PFSK-1 (cell line): ENCODE results near the gene ARHGEF33.

Experiments used
- POLR2AphosphoS5 ChIP-seq: IDR thresholded peaks from 2 replicates; pipeline ENCODE4 v1.6.1; 2012; ENCODE audit warnings: low read depth, mild to moderate bottlenecking, control low read depth, low read length, moderate library complexity
- TAF1 ChIP-seq: IDR thresholded peaks from 2 replicates; pipeline ENCODE4 v1.6.1; 2012; ENCODE audit warnings: low read length, control low read depth, borderline replicate concordance; ENCODE audit not compliant: insufficient read depth

DNA sequence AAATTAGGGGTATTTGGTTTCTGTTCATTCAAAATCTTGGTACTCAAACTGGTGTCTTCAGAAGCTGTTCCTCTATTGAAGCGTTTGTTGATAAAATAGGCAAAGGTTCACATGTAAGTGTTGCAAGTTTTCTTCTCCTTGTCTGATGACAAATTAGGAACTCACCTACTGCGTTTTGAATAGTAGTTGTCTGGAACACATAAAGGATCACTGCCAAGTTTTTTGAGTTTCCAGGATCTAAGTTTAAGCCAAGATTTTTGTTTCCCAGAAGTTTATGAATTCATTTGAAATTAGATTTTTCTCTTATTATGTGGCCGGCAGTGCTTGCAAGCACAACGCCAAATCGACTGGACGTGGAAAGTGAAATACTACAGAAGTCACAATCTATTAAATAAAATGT lies 85.4 kb downstream of the ARHGEF33 start:
- TF ChIP-seq TAF1 = no peak
- no peak for TF ChIP-seq POLR2AphosphoS5
